GM23338 (cell line): ENCODE data around the gene MCRIP1. TPM values are rescaled to one million over a fixed set of nuclear protein-coding genes. Genes with fewer than 3 reads are reported as not detected.

Experiments used
- ATAC-seq: fragments of 200-7000 bp; cut with Tn5 transposase; 3 replicates; pipeline ENCODE4 v1.9.1; 2020
- DNase-seq: peaks from one replicate; pipeline ENCODE4 v3.0.0-alpha.2; 2015; ENCODE audit warnings: low spot score
- H2AFZ ChIP-seq: fragments of 200-600 bp; sonication (generic); 2 replicates; pipeline ENCODE4 v1.8.0; 2016; ENCODE audit warnings: antibody characterized with exemption, mild to moderate bottlenecking, moderate library complexity
- H3F3A ChIP-seq: fragments of 200-600 bp; sonication (generic); replicated peaks from 2 replicates; pipeline ENCODE4 v1.8.0; 2017; ENCODE audit warnings: antibody characterized with exemption, mixed run types, low read depth
- H3K27ac ChIP-seq: fragments of 200-600 bp; sonication (generic); 2 replicates; pipeline ENCODE4 v1.6.1; 2016; ENCODE audit warnings: low read depth
- H3K27me3 ChIP-seq: fragments of 200-600 bp; sonication (generic); 2 replicates; pipeline ENCODE4 v1.8.0; 2016; ENCODE audit warnings: mild to moderate bottlenecking, mixed run types, moderate library complexity; ENCODE audit not compliant: insufficient read depth
- H3K36me3 ChIP-seq: fragments of 200-600 bp; sonication (generic); 2 replicates; pipeline ENCODE4 v1.8.0; 2016; ENCODE audit warnings: mild to moderate bottlenecking; ENCODE audit not compliant: insufficient read depth
- H3K4me1 ChIP-seq: fragments of 200-600 bp; sonication (generic); 2 replicates; pipeline ENCODE4 v1.8.0; 2016; ENCODE audit warnings: mild to moderate bottlenecking, moderate library complexity; ENCODE audit not compliant: insufficient read depth
- H3K4me2 ChIP-seq: fragments of 200-600 bp; sonication (generic); 2 replicates; pipeline ENCODE4 v1.7.1; 2017; ENCODE audit warnings: mixed run types
- H3K4me3 ChIP-seq: fragments of 200-600 bp; sonication (generic); 2 replicates; pipeline ENCODE4 v1.6.1; 2016; ENCODE audit warnings: mixed run types
- H3K79me2 ChIP-seq: fragments of 200-600 bp; sonication (generic); replicated peaks from 2 replicates; pipeline ENCODE4 v1.8.0; 2017; ENCODE audit warnings: mild to moderate bottlenecking; ENCODE audit not compliant: insufficient read depth
- H3K9me2 ChIP-seq: fragments of 200-600 bp; sonication (generic); 2 replicates; pipeline ENCODE4 v1.8.0; 2017; ENCODE audit not compliant: insufficient read depth
- H4K20me1 ChIP-seq: fragments of 200-600 bp; sonication (generic); replicated peaks from 2 replicates; pipeline ENCODE4 v1.8.0; 2017; ENCODE audit warnings: mild to moderate bottlenecking; ENCODE audit not compliant: insufficient read depth
- H3K27ac Mint-ChIP-seq: 2 replicates; pipeline ENCODE4 v1.8.0; 2020; ENCODE audit warnings: inconsistent platforms, mild to moderate bottlenecking, moderate library complexity, mixed read lengths
- H3K27me3 Mint-ChIP-seq: 3 replicates; pipeline ENCODE4 v1.8.0; 2022; ENCODE audit warnings: low read depth, mild to moderate bottlenecking, moderate library complexity, mixed read lengths, inconsistent platforms; ENCODE audit not compliant: insufficient read depth, poor library complexity
- H3K36me3 Mint-ChIP-seq: 3 replicates; pipeline ENCODE4 v1.8.0; 2021; ENCODE audit warnings: low read depth, mild to moderate bottlenecking, inconsistent platforms, moderate library complexity, mixed read lengths
- H3K4me1 Mint-ChIP-seq: 3 replicates; pipeline ENCODE4 v1.8.0; 2020; ENCODE audit warnings: mild to moderate bottlenecking, inconsistent platforms, mixed read lengths
- H3K4me3 Mint-ChIP-seq: 3 replicates; pipeline ENCODE4 v1.8.0; 2021; ENCODE audit warnings: moderate library complexity, mild to moderate bottlenecking, inconsistent platforms, mixed read lengths
- H3K9me3 Mint-ChIP-seq: 3 replicates; pipeline ENCODE4 v1.8.0; 2020; ENCODE audit warnings: moderate library complexity, mild to moderate bottlenecking, inconsistent platforms, mixed read lengths
- CREB1 ChIP-seq: fragments of 250-450 bp; sonication (Bioruptor Pico); IDR thresholded peaks from 2 replicates; pipeline ENCODE4 v1.5.0; 2020; ENCODE audit warnings: low read depth, mild to moderate bottlenecking, moderate library complexity
- CTCF ChIP-seq, 2 experiments: fragments of 200-600 bp in 1 of 2; sonication (generic) in 1 of 2; conservative IDR thresholded peaks; 2 replicates each; pipeline versions ENCODE4 v1.5.1 to v1.6.1; 2016 to 2017; ENCODE audit warnings: antibody characterized with exemption in 2 of 2, low read depth in 2 of 2, mild to moderate bottlenecking in 2 of 2, moderate library complexity in 1 of 2
- ETS1 ChIP-seq: IDR thresholded peaks from 2 replicates; pipeline ENCODE4 v1.6.1; 2016; ENCODE audit warnings: antibody characterized with exemption
- EZH2 ChIP-seq: fragments of 200-600 bp; sonication (generic); IDR thresholded peaks from one replicate; pipeline ENCODE4 v1.8.0; 2017; ENCODE audit warnings: antibody characterized with exemption, mild to moderate bottlenecking, low read depth; ENCODE audit not compliant: unreplicated experiment
- EZH2phosphoT487 ChIP-seq: fragments of 200-600 bp; sonication (generic); IDR thresholded peaks from one replicate; pipeline ENCODE4 v1.8.1; 2018; ENCODE audit warnings: antibody characterized with exemption; ENCODE audit not compliant: unreplicated experiment
- JUNB ChIP-seq: IDR thresholded peaks from one replicate; pipeline ENCODE4 v1.6.1; 2016; ENCODE audit warnings: antibody characterized with exemption; ENCODE audit not compliant: unreplicated experiment
- NANOG ChIP-seq: IDR thresholded peaks from 2 replicates; pipeline ENCODE4 v1.6.1; 2016; ENCODE audit warnings: antibody characterized with exemption, borderline replicate concordance
- POLR2AphosphoS5 ChIP-seq: IDR thresholded peaks from 2 replicates; pipeline ENCODE4 v1.6.1; 2016; ENCODE audit warnings: antibody characterized with exemption, low read depth
- REST ChIP-seq: IDR thresholded peaks from one replicate; pipeline ENCODE4 v1.6.1; 2018; ENCODE audit warnings: antibody characterized with exemption; ENCODE audit not compliant: unreplicated experiment
- STAT1 ChIP-seq: IDR thresholded peaks from one replicate; pipeline ENCODE4 v1.6.1; 2016; ENCODE audit warnings: antibody characterized with exemption; ENCODE audit not compliant: unreplicated experiment
- ZNF114 ChIP-seq: fragments of 250-450 bp; sonication (Bioruptor Pico); IDR thresholded peaks from 2 replicates; pipeline ENCODE4 v1.5.0; 2020; ENCODE audit warnings: mild to moderate bottlenecking, moderate library complexity
- ZNF331 ChIP-seq: fragments of 250-450 bp; sonication (Bioruptor Pico); IDR thresholded peaks from 2 replicates; pipeline ENCODE4 v1.5.0; 2020; ENCODE audit warnings: low read depth, mild to moderate bottlenecking, moderate library complexity
- ZNF462 ChIP-seq: fragments of 250-450 bp; sonication (Bioruptor Pico); IDR thresholded peaks from 2 replicates; pipeline ENCODE4 v1.5.0; 2020; ENCODE audit warnings: mild to moderate bottlenecking, moderate library complexity
- polyA plus RNA-seq: library from polyadenylated mRNA; unstranded; fragments of >200 nt; fragmentation: Nextera tagmentation; extraction: Ambion mirVana; gene quantifications from 2 replicates; pipeline ENCODE4 v1.2.1, GENCODE V29; 2016
- total RNA-seq: library from RNA; depleted of rRNA; stranded (reverse); fragments of >200 nt; shearing (Covaris generic); gene quantifications from 2 replicates; pipeline ENCODE4 v1.2.3, GENCODE V29; 2014

MCRIP1 gene
- total and polyA plus RNA-seq, 2 experiments from 2014 or later, result 85.2 to 101 TPM

- no peak for TF ChIP-seq POLR2AphosphoS5
Observed at GRCh38 chr17:81810476-81810875, 22.6 kb downstream of the MCRIP1 start (continued).

- H3K27ac Mint-ChIP-seq, result no peak overlapping the region; the same call in 1 of the 2 replicates
- peaks cover 19% of the 10 kb centered on the region for H3K27me3 ChIP-seq
- H3F3A ChIP-seq, result no peaks in the 10 kb centered on the region
- H3K4me1 Mint-ChIP-seq, result no peaks in the 10 kb centered on the region
- no peaks in the 10 kb centered on the region for H4K20me1 ChIP-seq
- H3K4me1 ChIP-seq, result no peaks in the 10 kb centered on the region; the same call in 1 of the 2 replicates
- no peak overlapping the region for H3K4me2 ChIP-seq
- no peak overlapping the region for H3K4me3 ChIP-seq
- no peaks in the 10 kb centered on the region for H3K79me2 ChIP-seq
- no peak overlapping the region for H2AFZ ChIP-seq
- H3K27me3 Mint-ChIP-seq, result peaks cover 36% of the 10 kb centered on the region
- no peaks in the 10 kb centered on the region; the same call in 2 of the 3 replicates for H3K36me3 Mint-ChIP-seq
- no peaks in the 10 kb centered on the region for H3K9me2 ChIP-seq
- DNase-seq (no peak), ATAC-seq (no peak)
- no peak overlapping the region for H3K4me3 Mint-ChIP-seq
- peaks cover 4% of the 10 kb centered on the region for H3K9me3 Mint-ChIP-seq
- TF ChIP-seq ZNF331 (CRISPR knock-in tag) (no peak), EZH2 (no peak), NANOG (no peak), CTCF (conservative IDR thresholded peaks at IDR 0.05; ENCODE audit: low read depth in 2 of 2) (no peak), EZH2phosphoT487 (no peak), CREB1 (no peak), REST (no peak), JUNB (no peak), ZNF462 (CRISPR knock-in tag) (no peak), ETS1 (no peak), STAT1 (no peak), POLR2AphosphoS5 (no peak), ZNF114 (CRISPR knock-in tag) (no peak)
- no peak overlapping the region for H3K27ac ChIP-seq
- no peaks in the 10 kb centered on the region for H3K36me3 ChIP-seq
Observed at GRCh38 chr17:81809556-81809998, 23.5 kb downstream of the MCRIP1 start.
